Liver (tissue), 9 donors: ENCODE data around the gene FAM171A1. TPM values are rescaled to one million over a fixed set of nuclear protein-coding genes. Genes with fewer than 3 reads are reported as not detected.

Experiments used
- DNase-seq: peaks from one replicate; pipeline ENCODE4 v3.0.0-alpha.2; 2017; ENCODE audit warnings: low spot score
- H3K27ac ChIP-seq, 2 donors: one replicate each; pipeline ENCODE4 v1.7.0; 2013; ENCODE audit warnings: inconsistent platforms in 2 of 2, low read length in 2 of 2, control low read depth in 1 of 2, low read depth in 1 of 2, mild to moderate bottlenecking in 1 of 2
- H3K27me3 ChIP-seq, 4 donors: one replicate each; pipeline versions ENCODE4 v1.6.1 to v1.7.0; 2013; ENCODE audit warnings: low read length in 3 of 4, inconsistent platforms in 1 of 4, mild to moderate bottlenecking in 1 of 4, moderate library complexity in 1 of 4; ENCODE audit not compliant: control insufficient read depth in 4 of 4, insufficient read depth in 4 of 4
- H3K36me3 ChIP-seq, 4 donors: one replicate each; pipeline versions ENCODE4 v1.6.1 to v1.7.0; 2013; ENCODE audit warnings: low read length in 3 of 4, mild to moderate bottlenecking in 3 of 4, low read depth in 1 of 4, moderate library complexity in 1 of 4; ENCODE audit not compliant: control insufficient read depth in 4 of 4, insufficient read depth in 3 of 4
- H3K4me1 ChIP-seq, 4 donors: one replicate each; pipeline versions ENCODE4 v1.6.1 to v1.7.0; 2013; ENCODE audit warnings: low read length in 3 of 4, mild to moderate bottlenecking in 3 of 4, moderate library complexity in 1 of 4; ENCODE audit not compliant: control insufficient read depth in 4 of 4, insufficient read depth in 4 of 4
- H3K4me3 ChIP-seq, 3 donors: one replicate each; pipeline versions ENCODE4 v1.6.1 to v1.7.0; 2013; ENCODE audit warnings: low read length in 3 of 3, control low read depth in 1 of 3, low read depth in 1 of 3, mild to moderate bottlenecking in 1 of 3
- H3K9ac ChIP-seq, 2 donors: one replicate each; pipeline ENCODE4 v1.7.0; 2013; ENCODE audit warnings: low read length in 2 of 2, mild to moderate bottlenecking in 2 of 2, moderate library complexity in 2 of 2, control low read depth in 1 of 2, low read depth in 1 of 2
- H3K9me3 ChIP-seq, 4 donors: one replicate each; pipeline versions ENCODE4 v1.6.1 to v1.7.0; 2013; ENCODE audit warnings: low read length in 3 of 4; ENCODE audit not compliant: control insufficient read depth in 4 of 4
- ATF3 ChIP-seq: IDR thresholded peaks from 2 replicates; pipeline ENCODE4 v1.6.1; 2016; ENCODE audit warnings: antibody characterized with exemption
- EGR1 ChIP-seq, 2 donors: IDR thresholded peaks; 2 replicates each; pipeline ENCODE4 v1.6.1; 2016 to 2018; ENCODE audit warnings: antibody characterized with exemption in 2 of 2, low read depth in 2 of 2
- FOXA1 ChIP-seq: IDR thresholded peaks from 2 replicates; pipeline ENCODE4 v1.6.1; 2016; ENCODE audit warnings: antibody characterized with exemption
- FOXA2 ChIP-seq: IDR thresholded peaks from 2 replicates; pipeline ENCODE4 v1.6.1; 2016; ENCODE audit warnings: antibody characterized with exemption
- GABPA ChIP-seq, 2 donors: IDR thresholded peaks in 1 of 2; conservative IDR thresholded peaks in 1 of 2; 2 replicates each; pipeline ENCODE4 v1.6.1; 2016; ENCODE audit warnings: antibody characterized with exemption in 2 of 2, mild to moderate bottlenecking in 1 of 2, moderate library complexity in 1 of 2
- HNF4A ChIP-seq, 2 donors: conservative IDR thresholded peaks; 2 replicates each; pipeline ENCODE4 v1.6.1; 2016; ENCODE audit warnings: antibody characterized with exemption in 2 of 2, mild to moderate bottlenecking in 2 of 2
- HNF4G ChIP-seq: IDR thresholded peaks from 2 replicates; pipeline ENCODE4 v1.6.1; 2016; ENCODE audit warnings: antibody characterized with exemption
- JUND ChIP-seq, 2 donors: IDR thresholded peaks; 2 replicates each; pipeline ENCODE4 v1.6.1; 2016; ENCODE audit warnings: antibody characterized with exemption in 2 of 2
- MAX ChIP-seq: IDR thresholded peaks from 2 replicates; pipeline ENCODE4 v1.6.1; 2016; ENCODE audit warnings: antibody characterized with exemption
- RAD21 ChIP-seq, 2 donors: IDR thresholded peaks; 2 replicates each; pipeline ENCODE4 v1.6.1; 2016; ENCODE audit warnings: antibody characterized with exemption in 2 of 2, mild to moderate bottlenecking in 2 of 2
- RXRA ChIP-seq, 2 donors: IDR thresholded peaks; 2 replicates each; pipeline ENCODE4 v1.6.1; 2017 to 2018; ENCODE audit warnings: antibody characterized with exemption in 2 of 2, mild to moderate bottlenecking in 1 of 2
- SP1 ChIP-seq: IDR thresholded peaks from 2 replicates; pipeline ENCODE4 v1.6.1; 2018; ENCODE audit warnings: antibody characterized with exemption, mild to moderate bottlenecking
- YY1 ChIP-seq: IDR thresholded peaks from 2 replicates; pipeline ENCODE4 v1.6.1; 2016; ENCODE audit warnings: antibody characterized with exemption, mild to moderate bottlenecking
- ZBTB33 ChIP-seq: IDR thresholded peaks from 2 replicates; pipeline ENCODE4 v1.6.1; 2016; ENCODE audit warnings: antibody characterized with exemption
- WGBS: extraction: QIAGEN DNeasy Blood & Tissue Kit; methylation state at CpG from one replicate; pipeline ENCODE4 v1.1.7; 2013; 5-methylcytosine and 5-hydroxymethylcytosine counted together
- polyA plus RNA-seq, 2 donors: library from polyadenylated mRNA; stranded (reverse) in 1 of 2; unstranded in 1 of 2; fragments of 200-250 nt in 1 of 2; fragments of >200 nt in 1 of 2; fragmentation: Nextera tagmentation in 1 of 2; extraction: Ambion mirVana in 1 of 2; gene quantifications; one replicate each; pipeline versions ENCODE4 v1.2.1 to v1.2.3, GENCODE V29; 2013 to 2015
- total RNA-seq, 2 donors: library from RNA; depleted of rRNA; stranded (reverse); fragments of >200 nt; gene quantifications; one replicate each; pipeline ENCODE4 v1.2.3, GENCODE V29; 2014
- TF ChIP-seq, protein P1 (sequence below): IDR thresholded peaks from 2 replicates; pipeline ENCODE4 v1.6.1; 2016; ENCODE audit warnings: antibody characterized with exemption, mild to moderate bottlenecking
- donor health status: healthy.
- donor health status: healthy.
- donor health status: healthy.
- donor health status: healthy.
- donor health status: healthy.

The FAM171A1 gene
- total and polyA plus RNA-seq, 4 donors = 2.5 to 10.2 (median 7.7) TPM

DNA sequence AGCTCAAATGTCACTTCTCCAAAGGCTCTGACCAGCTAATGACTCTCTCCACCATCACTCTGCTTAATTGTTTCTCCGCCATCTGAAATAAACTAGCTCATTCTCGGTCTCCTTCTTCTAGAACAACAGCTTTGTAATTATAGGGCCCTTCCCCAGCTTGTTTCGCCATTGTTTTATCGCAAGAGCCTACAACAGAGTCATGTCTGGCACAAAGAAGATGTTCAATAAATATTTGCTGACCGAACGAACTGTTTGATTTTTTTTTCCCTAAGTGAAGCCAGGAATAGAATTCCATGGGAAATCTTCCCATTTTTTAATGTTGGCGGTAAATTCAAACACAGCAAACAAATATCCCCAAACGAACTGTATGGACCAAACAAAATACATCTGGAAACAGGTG lies 138.8 kb downstream of the FAM171A1 start:
- TF ChIP-seq ZBTB33 (no peak), RAD21 (IDR thresholded peaks at IDR 0.05) (peak in 1 of 2 donors; percentile 11), FOXA2 (no peak), HNF4G (no peak), HNF4A (conservative IDR thresholded peaks at IDR 0.05) (peak; percentile 10 to 28), RXRA (IDR thresholded peaks at IDR 0.05) (peak in 1 of 2 donors; percentile 30), FOXA1 (no peak), ATF3 (no peak), YY1 (peak; percentile 77), SP1 (peak; percentile 12), MAX (no peak), EGR1 (IDR thresholded peaks at IDR 0.05; ENCODE audit: low read depth in 2 of 2) (no peak), GABPA (IDR thresholded peaks at IDR 0.05 in 1 of 2, conservative IDR thresholded peaks at IDR 0.05 in 1 of 2) (no peak)
- TF ChIP-seq, protein P1, sequence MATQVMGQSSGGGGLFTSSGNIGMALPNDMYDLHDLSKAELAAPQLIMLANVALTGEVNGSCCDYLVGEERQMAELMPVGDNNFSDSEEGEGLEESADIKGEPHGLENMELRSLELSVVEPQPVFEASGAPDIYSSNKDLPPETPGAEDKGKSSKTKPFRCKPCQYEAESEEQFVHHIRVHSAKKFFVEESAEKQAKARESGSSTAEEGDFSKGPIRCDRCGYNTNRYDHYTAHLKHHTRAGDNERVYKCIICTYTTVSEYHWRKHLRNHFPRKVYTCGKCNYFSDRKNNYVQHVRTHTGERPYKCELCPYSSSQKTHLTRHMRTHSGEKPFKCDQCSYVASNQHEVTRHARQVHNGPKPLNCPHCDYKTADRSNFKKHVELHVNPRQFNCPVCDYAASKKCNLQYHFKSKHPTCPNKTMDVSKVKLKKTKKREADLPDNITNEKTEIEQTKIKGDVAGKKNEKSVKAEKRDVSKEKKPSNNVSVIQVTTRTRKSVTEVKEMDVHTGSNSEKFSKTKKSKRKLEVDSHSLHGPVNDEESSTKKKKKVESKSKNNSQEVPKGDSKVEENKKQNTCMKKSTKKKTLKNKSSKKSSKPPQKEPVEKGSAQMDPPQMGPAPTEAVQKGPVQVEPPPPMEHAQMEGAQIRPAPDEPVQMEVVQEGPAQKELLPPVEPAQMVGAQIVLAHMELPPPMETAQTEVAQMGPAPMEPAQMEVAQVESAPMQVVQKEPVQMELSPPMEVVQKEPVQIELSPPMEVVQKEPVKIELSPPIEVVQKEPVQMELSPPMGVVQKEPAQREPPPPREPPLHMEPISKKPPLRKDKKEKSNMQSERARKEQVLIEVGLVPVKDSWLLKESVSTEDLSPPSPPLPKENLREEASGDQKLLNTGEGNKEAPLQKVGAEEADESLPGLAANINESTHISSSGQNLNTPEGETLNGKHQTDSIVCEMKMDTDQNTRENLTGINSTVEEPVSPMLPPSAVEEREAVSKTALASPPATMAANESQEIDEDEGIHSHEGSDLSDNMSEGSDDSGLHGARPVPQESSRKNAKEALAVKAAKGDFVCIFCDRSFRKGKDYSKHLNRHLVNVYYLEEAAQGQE = peak; percentile 15
- no peak for DNase-seq
- H3K36me3 ChIP-seq = no peaks in the 10 kb centered on the region
- no peak overlapping the region for H3K27ac ChIP-seq
- peaks cover 0 to 3% (median 1%) of the 10 kb centered on the region in 4 donors for H3K4me1 ChIP-seq
- no peaks in the 10 kb centered on the region for H3K9me3 ChIP-seq
- 47% methylated on average over 8 of the region's 8 CpGs for WGBS
- no peaks in the 10 kb centered on the region for H3K27me3 ChIP-seq
- no peak overlapping the region for H3K4me3 ChIP-seq
- no peak overlapping the region for H3K9ac ChIP-seq

- Histone ChIP-seq H3K36me3 (no peaks in the 10 kb centered on the region), H3K27me3 (no peaks in the 10 kb centered on the region), H3K4me3 (no peak overlapping the region), H3K4me1 (peaks cover 0 to 3% (median 1%) of the 10 kb centered on the region in 4 donors), H3K9me3 (no peaks in the 10 kb centered on the region), H3K9ac (no peak overlapping the region), H3K27ac (no peak overlapping the region)
- no peak for TF ChIP-seq JUND (IDR thresholded peaks at IDR 0.05)
- no peak for TF ChIP-seq HNF4G
- WGBS = 92% methylated on average over 11 of the region's 11 CpGs
- DNase-seq = no peak
Measured at GRCh38 chr10:15231426-15231825, 139.7 kb downstream of the FAM171A1 start.
